ENCODE results near the gene LRP1-AS. TPM values are rescaled to one million over a fixed set of nuclear protein-coding genes. Genes with fewer than 3 reads are reported as not detected.

The LRP1-AS gene
- not detected in 2 replicates for total RNA-seq (2014; rRNA removed; shearing (Covaris generic))

DNA sequence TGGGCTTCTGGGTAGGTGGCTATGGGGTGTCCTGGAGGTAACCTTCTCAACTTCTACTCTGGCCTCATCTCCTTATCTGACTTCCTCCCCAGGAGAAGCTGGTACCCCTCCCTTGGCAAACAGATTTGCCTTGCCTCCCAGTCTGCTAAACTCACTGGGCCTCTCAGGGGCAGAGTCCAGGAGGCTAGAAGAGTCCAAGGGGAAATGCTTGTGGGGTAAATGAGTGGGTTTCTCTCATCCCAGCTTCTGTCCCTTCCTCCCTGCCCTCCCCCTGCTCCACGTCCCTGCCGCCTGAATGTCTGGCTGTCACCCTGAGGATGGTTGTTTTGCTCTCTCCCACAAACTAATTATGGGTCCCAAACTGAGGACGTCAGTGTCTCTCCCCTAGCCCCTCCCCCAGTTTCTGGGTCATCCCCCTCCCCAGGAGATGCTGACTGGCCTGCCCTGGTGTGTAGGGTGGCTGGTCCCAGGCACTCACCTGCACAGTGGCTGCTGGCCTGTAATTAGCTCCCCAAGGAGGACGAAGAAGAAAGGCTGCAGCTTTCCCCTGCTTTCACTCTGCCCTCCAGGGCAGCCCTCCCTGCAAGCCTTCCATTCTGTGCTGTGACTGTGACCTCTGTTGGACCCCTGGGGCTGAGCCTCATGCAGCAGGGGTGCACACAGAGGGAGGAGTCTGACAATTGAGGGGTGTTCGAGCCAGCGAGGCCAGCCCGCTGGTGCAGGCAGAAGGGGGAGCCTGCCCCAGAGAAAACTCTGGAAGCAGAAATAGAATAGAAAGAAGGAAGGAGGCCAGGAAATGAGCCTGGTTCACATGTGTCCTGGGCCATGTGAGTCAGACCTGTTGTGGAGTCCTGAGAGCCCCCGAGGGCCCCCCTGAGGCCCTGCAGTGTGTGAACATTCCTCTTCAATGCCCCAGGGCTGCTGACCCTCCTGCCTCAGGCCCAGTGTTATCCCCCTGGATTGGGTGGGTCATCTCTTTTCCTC is at the start of gene LRP1-AS:
Gene LRP1-AS, minus strand, starts transcription at position 659 of the 984 bp plus-strand sequence.

GRCh38 chr12:57127726-57128518 is 19.5 kb downstream of the LRP1-AS start, which contains the start of gene LRP1:
Gene LRP1, plus strand, starts transcription at chr12:57128483. Its CDS starts 482 bp downstream, at chr12:57128965.

DNA sequence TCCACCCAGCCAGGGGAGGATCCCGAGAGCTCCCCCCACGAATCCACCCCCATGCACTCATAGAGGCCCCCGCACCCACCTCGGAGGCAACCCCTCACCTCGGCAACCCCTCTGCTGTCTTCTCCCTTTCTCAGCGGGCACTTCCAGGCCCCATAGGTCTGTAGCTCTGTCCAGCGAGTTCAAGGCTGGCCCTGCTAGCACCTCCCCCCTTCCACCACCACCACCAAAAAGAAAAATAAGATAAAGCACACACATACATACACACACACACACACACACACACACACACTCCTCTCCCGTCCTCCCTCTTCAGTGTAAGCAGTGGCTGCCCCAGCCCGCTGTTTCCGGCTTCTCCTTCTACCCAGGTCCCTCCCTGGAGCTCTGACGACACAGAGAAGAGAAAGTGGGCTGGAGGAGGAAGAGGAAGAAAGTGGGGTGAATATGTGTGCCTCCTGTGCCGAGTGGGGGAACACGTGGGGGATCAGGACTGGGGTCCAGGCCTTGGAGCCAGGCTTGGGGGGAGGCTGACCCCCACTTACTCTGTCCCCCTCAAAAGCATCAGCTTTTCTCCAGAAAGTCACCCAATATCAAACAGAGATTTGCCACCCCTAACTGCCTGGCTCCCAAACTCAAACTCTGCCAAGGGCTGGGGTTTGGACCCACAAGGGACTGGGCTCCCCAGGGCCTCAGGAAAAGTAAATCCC is 36.2 kb downstream of the LRP1-AS start, which contains the start of gene STAT6:
Gene STAT6, minus strand, starts transcription at position 332 of the 704 bp plus-strand sequence. CDS start 3,084 bp downstream, outside the sequence.

Small RNA genes within 50 kb of the gene (small RNA-seq; reads per million reads assigned to genes)
- not detected for gene MIR1228

Other genes with a start within 250 kb of the LRP1-AS start
- not detected in 2 replicates for gene SDR9C7, start 213.2 kb downstream of the LRP1-AS start, total RNA-seq (2014; rRNA removed; shearing (Covaris generic))
- 0.08 and 0.42 TPM in 2 replicates for gene RDH16, start 190.0 kb downstream of the LRP1-AS start, total RNA-seq (2014; rRNA removed; shearing (Covaris generic))
- 7.4 and 8.7 TPM in 2 replicates for gene ZBTB39, start 141.1 kb downstream of the LRP1-AS start, total RNA-seq (2014; rRNA removed; shearing (Covaris generic))
- gene TAC3, start 131.1 kb downstream of the LRP1-AS start, total RNA-seq (2014; rRNA removed; shearing (Covaris generic)): not detected in 2 replicates
- not detected in 2 replicates for gene MYO1A, start 97.5 kb downstream of the LRP1-AS start, total RNA-seq (2014; rRNA removed; shearing (Covaris generic))
- 13.0 and 14.4 TPM in 2 replicates for gene NEMP1, start 68.8 kb downstream of the LRP1-AS start, total RNA-seq (2014; rRNA removed; shearing (Covaris generic))
- 59.3 and 61.1 TPM in 2 replicates for gene NAB2, start 58.5 kb downstream of the LRP1-AS start, total RNA-seq (2014; rRNA removed; shearing (Covaris generic))
- gene STAT6, start 36.3 kb downstream of the LRP1-AS start, total RNA-seq (2014; rRNA removed; shearing (Covaris generic)): 39.1 and 41.4 TPM in 2 replicates
- gene LRP1, start 19.1 kb downstream of the LRP1-AS start, total RNA-seq (2014; rRNA removed; shearing (Covaris generic)): 19.3 and 21.0 TPM in 2 replicates
- gene NXPH4, start 69.2 kb upstream of the LRP1-AS start, total RNA-seq (2014; rRNA removed; shearing (Covaris generic)): 2.7 and 5.1 TPM in 2 replicates
- 404 and 416 TPM in 2 replicates for gene SHMT2, start 82.1 kb upstream of the LRP1-AS start, total RNA-seq (2014; rRNA removed; shearing (Covaris generic))
- 1.1 and 2.0 TPM in 2 replicates for gene STAC3, start 103.6 kb upstream of the LRP1-AS start, total RNA-seq (2014; rRNA removed; shearing (Covaris generic))